NCI-H2196 (cell line): Measurements from ENCODE around the gene ACSM6.

Experiments used
- DNase-seq: peaks from one replicate; lab custom pipeline; 2025; ENCODE audit not compliant: unreplicated experiment; lab: John Stamatoyannopoulos, UW

The ACSM6 gene

GRCh38 chr10:95266674-95267095 is 72.6 kb downstream of the ACSM6 start:
- peak; percentile 65 for DNase-seq

GRCh38 chr10:95267251-95267650 is 73.2 kb downstream of the ACSM6 start:
- no peak for DNase-seq

DNA sequence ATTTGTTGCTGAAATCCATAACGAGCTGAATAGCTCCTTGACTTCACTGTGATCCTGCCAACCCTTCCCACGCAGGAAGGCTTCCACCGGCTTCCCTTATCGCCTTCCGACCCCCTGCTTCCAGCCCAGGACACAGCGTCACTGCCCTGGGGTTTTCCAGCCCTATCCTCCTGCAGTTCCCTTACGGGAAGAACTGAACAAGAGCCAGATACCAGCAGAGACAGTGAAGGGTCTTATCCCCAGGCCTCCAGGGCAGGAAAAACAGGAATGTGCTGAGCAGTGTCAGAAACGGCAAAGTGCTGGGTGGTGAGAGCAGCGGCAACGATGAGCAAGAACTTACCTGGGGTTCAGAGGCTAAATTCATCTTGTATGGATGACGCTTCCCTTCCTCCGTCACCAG is 74.4 kb downstream of the ACSM6 start:
- DNase-seq, result no peak

- DNase-seq, result no peak
These were observed 79.6 kb downstream of the ACSM6 start for GRCh38 chr10:95273393-95274312.

GRCh38 chr10:95275726-95276366 is 81.8 kb downstream of the ACSM6 start:
- DNase-seq, result no peak

DNA sequence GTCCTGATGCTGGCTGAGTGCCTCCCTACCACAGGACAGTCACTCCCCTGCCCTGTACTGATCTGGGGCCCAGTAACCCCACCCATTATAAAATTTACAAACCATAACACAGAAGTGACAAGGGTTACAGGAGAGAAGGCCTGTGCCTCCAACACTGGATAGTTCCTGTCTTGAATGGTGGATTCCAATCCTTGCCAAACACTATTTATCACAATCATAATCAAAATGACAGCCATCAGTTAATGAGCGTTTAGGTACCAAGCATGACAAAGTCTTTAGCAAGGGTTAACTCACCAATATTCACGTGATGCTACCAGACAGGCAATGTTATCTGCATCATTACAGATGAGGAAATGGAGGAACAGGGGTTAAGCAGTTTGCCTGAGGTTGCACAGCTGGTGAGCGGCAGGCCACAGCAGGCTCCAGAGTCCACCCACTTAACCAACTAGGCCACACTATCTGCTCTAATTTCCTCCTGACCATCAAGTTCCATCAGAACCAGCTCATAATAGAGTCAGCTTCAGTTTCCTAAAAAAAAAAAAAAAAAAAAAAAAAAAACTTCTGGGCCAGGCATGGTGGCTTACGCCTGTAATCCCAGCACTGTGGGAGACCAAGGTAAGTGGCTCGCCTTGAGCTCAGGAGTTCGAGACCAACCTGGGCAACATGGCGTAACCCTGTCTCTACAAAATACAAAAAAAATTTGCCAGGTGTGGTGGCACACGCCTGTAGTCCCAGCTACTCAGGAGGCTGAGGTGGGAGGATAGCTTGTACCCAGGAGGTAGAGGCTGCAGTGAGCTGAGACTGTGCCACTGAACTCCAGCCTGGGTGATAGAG is 82.5 kb downstream of the ACSM6 start:
- no peak for DNase-seq

DNA sequence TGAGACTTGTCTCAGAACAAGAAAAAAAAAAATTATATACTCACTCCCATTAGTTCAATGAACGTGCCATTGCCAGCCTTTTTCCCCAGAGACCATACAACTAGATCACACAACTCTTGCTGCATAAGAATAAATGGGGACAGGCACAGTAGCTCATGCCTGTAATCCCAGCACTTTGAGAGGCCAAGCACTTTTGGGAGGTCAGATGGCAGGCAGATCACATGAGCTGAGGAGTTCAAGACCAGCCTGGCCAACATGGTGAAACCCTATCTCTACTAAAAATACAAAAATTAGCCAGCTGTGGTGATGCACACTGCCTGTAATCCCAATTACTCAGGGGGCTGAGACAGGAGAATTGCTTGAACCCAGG is 83.1 kb downstream of the ACSM6 start:
- DNase-seq, result no peak

GRCh38 chr10:95277614-95278013 is 83.6 kb downstream of the ACSM6 start:
- DNase-seq, result no peak
